HG03442 (cell line): ENCODE measurements around the gene TEKT4.
A peak's percentile ranks its signal among the peaks of the same experiment; 100 is the strongest.
"Not testable (repeated sequence)": the region's sequence is repeated elsewhere in the genome, so short reads cannot be mapped to it uniquely, and the experiment has no call there.

Experiments used
- ATAC-seq: cut with Tn5 transposase; IDR thresholded peaks from one replicate; pipeline ENCODE4 v1.9.1; 2021; ENCODE audit warnings: mild to moderate bottlenecking, moderate library complexity; ENCODE audit not compliant: unreplicated experiment

Gene TEKT4, protein sequence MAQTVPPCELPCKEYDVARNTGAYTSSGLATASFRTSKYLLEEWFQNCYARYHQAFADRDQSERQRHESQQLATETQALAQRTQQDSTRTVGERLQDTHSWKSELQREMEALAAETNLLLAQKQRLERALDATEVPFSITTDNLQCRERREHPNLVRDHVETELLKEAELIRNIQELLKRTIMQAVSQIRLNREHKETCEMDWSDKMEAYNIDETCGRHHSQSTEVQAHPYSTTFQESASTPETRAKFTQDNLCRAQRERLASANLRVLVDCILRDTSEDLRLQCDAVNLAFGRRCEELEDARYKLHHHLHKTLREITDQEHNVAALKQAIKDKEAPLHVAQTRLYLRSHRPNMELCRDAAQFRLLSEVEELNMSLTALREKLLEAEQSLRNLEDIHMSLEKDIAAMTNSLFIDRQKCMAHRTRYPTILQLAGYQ

GRCh38 chr2:94871226-94872087 is at the start of gene TEKT4:
TSS of gene TEKT4 (plus strand) at chr2:94871430. CDS start at chr2:94871580, 150 bp downstream.
- no peak for ATAC-seq

- not testable (repeated sequence) for ATAC-seq
Measured at GRCh38 chr2:94839224-94839623, 32.0 kb upstream of the TEKT4 start.

- ATAC-seq: not testable (repeated sequence)
Measured at GRCh38 chr2:94856856-94857255, 14.4 kb upstream of the TEKT4 start.

DNA sequence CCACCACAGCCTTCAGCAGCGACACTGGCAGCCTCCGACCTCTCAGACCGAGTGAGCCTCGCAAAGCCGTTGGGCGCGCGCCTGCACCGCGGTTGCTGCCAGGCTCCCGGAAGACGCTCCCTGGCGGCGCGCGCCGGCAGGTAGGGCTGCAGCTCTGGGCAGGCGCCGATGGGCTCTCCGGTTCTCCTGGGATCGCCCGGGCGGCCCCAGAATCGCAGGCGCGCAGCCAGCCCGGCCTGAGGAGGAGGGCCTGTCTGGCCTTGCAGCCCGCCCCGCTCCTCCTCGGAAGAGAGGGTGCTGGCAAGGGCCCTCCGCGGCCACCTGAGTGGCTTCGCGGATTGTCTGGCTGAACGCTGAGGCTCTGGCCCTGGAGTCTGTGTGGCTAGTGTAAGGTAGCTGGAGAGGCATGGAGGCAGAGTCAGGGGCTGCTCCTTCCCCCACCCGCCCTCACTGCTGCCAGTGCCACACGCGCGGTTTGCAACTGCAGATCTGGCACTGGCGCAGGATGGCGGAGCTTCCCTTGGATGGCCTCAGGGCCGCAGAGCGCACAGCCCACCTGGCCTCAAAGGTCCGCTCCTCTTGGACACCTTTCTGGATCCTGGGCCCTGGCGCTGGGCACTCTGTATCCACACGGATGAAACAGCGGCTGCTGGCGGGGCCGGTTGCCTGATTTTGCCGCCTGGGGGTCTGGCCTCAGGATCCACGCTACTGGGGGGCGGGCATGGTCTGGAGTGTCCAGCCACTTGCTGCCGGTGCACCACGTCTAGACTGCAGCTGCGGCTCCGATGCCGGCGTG is 13.7 kb upstream of the TEKT4 start:
- ATAC-seq: not testable (repeated sequence)

GRCh38 chr2:94858163-94858888 is 12.9 kb upstream of the TEKT4 start:
- ATAC-seq: not testable (repeated sequence)

DNA sequence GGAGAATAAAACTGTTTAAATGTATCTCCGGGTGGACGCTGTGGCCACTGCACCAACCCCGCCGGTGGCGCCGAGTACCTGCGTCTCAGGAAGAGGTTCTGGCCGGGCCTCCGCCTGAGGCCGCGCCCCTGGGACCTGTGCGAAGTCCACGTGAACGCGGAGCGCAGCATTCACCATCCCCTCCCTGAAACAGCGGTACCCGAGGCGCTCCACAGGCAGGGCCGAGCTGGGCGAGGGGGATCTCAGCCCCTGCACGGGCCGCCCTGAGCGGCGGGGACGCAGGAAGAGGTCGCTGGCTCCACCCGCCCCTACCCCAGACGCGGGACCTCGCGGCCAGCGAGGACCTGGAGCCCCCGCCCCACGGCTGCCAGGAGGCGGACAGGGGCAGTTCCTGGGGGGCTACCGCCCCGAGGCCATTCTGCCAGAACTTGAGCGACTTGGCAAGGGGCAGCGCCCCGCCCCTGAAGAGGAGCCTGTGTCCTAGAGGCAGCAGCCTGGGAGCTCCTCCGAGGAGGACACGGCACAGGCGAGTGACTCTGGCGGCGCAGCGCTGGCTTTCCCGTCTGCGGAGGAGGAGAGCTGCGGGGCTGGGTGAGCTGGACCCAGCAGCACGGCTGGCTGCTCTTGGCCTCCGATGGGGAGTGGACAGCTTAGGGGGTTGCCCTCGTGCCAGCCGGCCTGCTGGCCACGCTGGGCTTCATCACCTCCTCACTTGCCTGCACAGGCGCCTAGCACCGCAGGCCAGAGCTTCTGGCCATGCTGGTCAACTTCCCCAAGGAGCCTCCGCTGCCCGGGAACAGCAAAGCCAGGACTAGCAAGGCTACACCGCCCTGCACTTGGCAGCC is 9.7 kb upstream of the TEKT4 start:
- ATAC-seq: no peak

DNA sequence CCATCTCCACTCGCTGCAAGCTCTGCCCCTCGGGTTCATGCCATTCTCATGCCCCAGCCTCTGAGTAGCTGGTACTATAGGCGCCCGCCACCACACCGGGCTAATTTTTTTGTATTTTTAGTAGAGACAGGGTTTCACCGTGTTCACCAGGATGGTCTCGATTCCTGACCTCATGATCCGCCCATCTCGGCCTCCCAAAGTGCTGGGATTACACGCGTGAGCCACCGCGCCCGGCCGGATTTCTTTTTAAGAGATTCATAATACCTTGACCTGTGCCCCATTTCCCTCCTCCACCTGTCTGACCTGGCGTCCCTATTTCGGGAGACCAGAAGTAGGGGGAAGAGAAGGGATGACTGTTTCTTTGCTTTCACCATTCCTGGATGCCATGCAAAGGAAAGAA is 8.3 kb upstream of the TEKT4 start:
- not testable (repeated sequence) for ATAC-seq

- ATAC-seq: no peak
Measured at GRCh38 chr2:94869131-94869530, 2.1 kb upstream of the TEKT4 start.

- ATAC-seq: no peak
Measured at GRCh38 chr2:94869552-94870439, 1.4 kb upstream of the TEKT4 start.

DNA sequence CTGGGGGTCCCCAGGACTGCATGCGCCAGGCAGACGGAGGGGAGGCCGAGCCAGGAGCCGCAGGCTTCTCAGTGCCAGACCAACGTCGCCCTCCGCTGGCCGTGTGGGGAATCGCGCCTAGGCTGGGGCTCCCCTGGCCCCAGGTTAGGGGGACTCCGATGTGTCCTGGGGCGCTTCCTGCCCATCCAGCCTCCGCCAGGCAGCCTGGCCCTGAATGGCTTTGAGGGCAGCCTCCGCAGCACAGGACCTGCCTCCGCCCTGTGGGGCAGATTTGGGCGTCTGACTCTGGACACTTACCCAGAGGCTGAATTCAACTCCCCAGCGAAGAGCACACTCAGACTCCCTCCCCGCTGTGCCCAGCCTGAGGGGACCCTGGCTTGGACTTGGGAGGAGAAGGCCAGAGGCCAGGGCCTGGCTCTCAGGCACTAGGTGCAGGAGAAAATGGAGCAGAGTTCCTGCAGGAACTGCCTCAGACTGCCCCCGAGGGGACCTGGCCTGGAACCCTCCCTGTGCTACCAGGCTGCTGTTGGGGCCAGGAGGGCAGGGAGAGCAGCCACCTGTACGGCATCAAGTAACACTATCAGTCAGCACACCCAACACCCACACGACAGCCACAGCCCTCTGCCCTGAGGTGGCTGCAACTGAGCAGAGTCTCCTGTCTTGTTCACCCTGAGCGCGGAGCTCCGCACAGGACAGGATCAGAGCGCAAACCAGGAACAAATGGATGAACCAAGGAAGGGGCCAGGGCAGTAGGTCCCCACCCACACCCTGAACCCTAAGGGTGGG is 597 bp upstream of the TEKT4 start:
- no peak for ATAC-seq

- ATAC-seq: no peak
Measured at GRCh38 chr2:94872088-94872618, 923 bp downstream of the TEKT4 start.

- ATAC-seq: no peak
Measured at GRCh38 chr2:94872676-94873361, 1.6 kb downstream of the TEKT4 start.

GRCh38 chr2:94873362-94874276 is 2.4 kb downstream of the TEKT4 start:
- no peak for ATAC-seq

- ATAC-seq: peak; percentile 94
Measured at GRCh38 chr2:94874277-94874997, 3.2 kb downstream of the TEKT4 start.
